Measurements from ENCODE around the gene BRIP1.

BRIP1 gene

GRCh38 chr17:61755078-61755477, 108.2 kb downstream of the BRIP1 start:
- H3K4me3 ChIP-seq (ENCODE audit: insufficient read depth, low read depth, low read length), result no peak overlapping the region
- H3K27ac ChIP-seq (ENCODE audit: insufficient read depth, low read depth, low read length, poor library complexity, severe bottlenecking), result no peak overlapping the region
- no peaks in the 10 kb centered on the region for H3K9me3 ChIP-seq (ENCODE audit: control insufficient read depth, low read length)
- H3K27me3 ChIP-seq (ENCODE audit: control insufficient read depth, insufficient read depth, low read length, poor library complexity, severe bottlenecking), result no peaks in the 10 kb centered on the region
- H3K4me1 ChIP-seq (ENCODE audit: control insufficient read depth, insufficient read depth, low read length), result no peaks in the 10 kb centered on the region
- no peaks in the 10 kb centered on the region for H3K36me3 ChIP-seq (ENCODE audit: control insufficient read depth, insufficient read depth, low read length)

DNA sequence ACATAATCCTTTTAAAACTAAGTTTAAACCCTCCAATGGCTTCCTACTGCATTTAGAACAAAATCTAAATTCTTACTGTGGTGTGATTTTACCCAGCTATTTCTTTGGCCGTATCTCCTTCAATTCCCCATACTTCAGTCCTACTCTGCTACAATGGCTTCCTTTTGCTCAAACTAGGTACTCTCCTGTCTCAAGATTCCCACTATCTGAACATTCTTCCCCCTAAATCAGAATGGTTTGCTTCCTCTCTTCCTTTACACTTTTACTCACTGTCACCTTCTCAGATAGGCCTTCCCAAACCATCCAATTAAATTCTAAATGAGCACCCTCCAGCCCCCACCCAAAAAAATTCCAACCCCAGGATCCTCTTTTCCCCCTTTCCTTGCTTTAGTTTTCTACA, 109.2 kb downstream of the BRIP1 start:
- Histone ChIP-seq H3K27ac (ENCODE audit: insufficient read depth, low read depth, low read length, poor library complexity, severe bottlenecking) (no peak overlapping the region), H3K27me3 (ENCODE audit: control insufficient read depth, insufficient read depth, low read length, poor library complexity, severe bottlenecking) (no peaks in the 10 kb centered on the region), H3K4me1 (ENCODE audit: control insufficient read depth, insufficient read depth, low read length) (no peaks in the 10 kb centered on the region), H3K4me3 (ENCODE audit: insufficient read depth, low read depth, low read length) (no peak overlapping the region), H3K9me3 (ENCODE audit: control insufficient read depth, low read length) (no peaks in the 10 kb centered on the region), H3K36me3 (ENCODE audit: control insufficient read depth, insufficient read depth, low read length) (no peaks in the 10 kb centered on the region)
- 96 to 98% methylated on average over 1 of the region's 1 CpG for WGBS, 2 experiments

DNA sequence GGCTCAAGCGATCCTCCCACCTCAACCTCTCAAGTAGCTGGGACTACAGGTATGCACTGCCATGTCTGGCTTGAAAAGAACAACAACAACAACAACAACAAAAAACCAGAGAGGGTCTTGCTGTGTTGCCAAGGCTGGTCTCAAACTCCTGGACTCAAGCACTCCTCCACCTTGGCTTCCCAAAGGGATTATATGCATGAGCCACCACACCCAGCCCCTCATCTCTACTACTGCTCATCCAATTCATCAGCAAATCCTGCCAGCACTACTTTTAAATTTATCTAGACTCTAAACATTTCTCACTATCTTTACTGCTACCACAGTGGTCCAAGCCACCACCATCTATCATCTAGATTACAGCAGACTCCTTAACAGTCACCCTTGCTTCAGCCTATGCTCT, 109.6 kb downstream of the BRIP1 start:
- Histone ChIP-seq H3K27me3 (ENCODE audit: control insufficient read depth, insufficient read depth, low read length, poor library complexity, severe bottlenecking) (no peaks in the 10 kb centered on the region), H3K27ac (ENCODE audit: insufficient read depth, low read depth, low read length, poor library complexity, severe bottlenecking) (no peak overlapping the region), H3K4me3 (ENCODE audit: insufficient read depth, low read depth, low read length) (no peak overlapping the region), H3K36me3 (ENCODE audit: control insufficient read depth, insufficient read depth, low read length) (no peaks in the 10 kb centered on the region), H3K4me1 (ENCODE audit: control insufficient read depth, insufficient read depth, low read length) (no peaks in the 10 kb centered on the region), H3K9me3 (ENCODE audit: control insufficient read depth, low read length) (no peaks in the 10 kb centered on the region)
- 81 to 87% methylated on average over 1 of the region's 1 CpG for WGBS, 2 experiments

GRCh38 chr17:61750656-61751055, 112.7 kb downstream of the BRIP1 start:
- no peaks in the 10 kb centered on the region for H3K4me1 ChIP-seq (ENCODE audit: control insufficient read depth, insufficient read depth, low read length)
- no peak overlapping the region for H3K4me3 ChIP-seq (ENCODE audit: insufficient read depth, low read depth, low read length)
- no peaks in the 10 kb centered on the region for H3K36me3 ChIP-seq (ENCODE audit: control insufficient read depth, insufficient read depth, low read length)
- no peaks in the 10 kb centered on the region for H3K9me3 ChIP-seq (ENCODE audit: control insufficient read depth, low read length)
- H3K27ac ChIP-seq (ENCODE audit: insufficient read depth, low read depth, low read length, poor library complexity, severe bottlenecking), result no peak overlapping the region
- 88 to 94% methylated on average over 1 of the region's 1 CpG for WGBS, 2 experiments
- H3K27me3 ChIP-seq (ENCODE audit: control insufficient read depth, insufficient read depth, low read length, poor library complexity, severe bottlenecking), result no peaks in the 10 kb centered on the region

DNA sequence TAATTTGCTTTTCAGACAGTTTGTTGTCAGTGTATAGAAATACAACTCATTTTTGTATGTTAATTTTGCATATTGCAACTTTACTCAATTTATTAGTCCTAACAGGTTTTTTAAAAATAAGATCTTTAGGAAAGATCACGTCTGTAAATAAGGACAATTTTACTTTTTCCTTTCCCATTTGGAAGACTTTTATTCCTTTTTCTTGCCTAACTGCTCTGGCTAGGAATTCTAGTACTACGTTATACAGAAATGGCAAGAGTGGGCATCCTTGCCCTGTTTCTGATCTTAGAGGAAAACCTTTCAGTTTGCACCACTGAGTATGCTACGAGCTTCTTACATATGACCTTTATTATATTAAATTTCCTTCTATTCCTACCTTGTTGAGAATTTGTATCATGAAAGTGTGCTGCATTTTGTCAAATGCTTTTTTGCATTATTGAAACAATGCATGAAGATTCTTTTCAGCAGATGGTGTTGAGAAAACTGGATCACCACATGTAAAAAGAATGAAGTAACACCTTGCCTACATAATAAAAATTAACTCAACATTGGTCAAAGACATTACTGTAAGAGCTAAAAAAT, 113.4 kb downstream of the BRIP1 start:
- H3K4me3 ChIP-seq (ENCODE audit: insufficient read depth, low read depth, low read length), result no peak overlapping the region
- H3K27ac ChIP-seq (ENCODE audit: insufficient read depth, low read depth, low read length, poor library complexity, severe bottlenecking), result no peak overlapping the region
- H3K27me3 ChIP-seq (ENCODE audit: control insufficient read depth, insufficient read depth, low read length, poor library complexity, severe bottlenecking), result no peaks in the 10 kb centered on the region
- H3K4me1 ChIP-seq (ENCODE audit: control insufficient read depth, insufficient read depth, low read length), result no peaks in the 10 kb centered on the region
- no peaks in the 10 kb centered on the region for H3K36me3 ChIP-seq (ENCODE audit: control insufficient read depth, insufficient read depth, low read length)
- H3K9me3 ChIP-seq (ENCODE audit: control insufficient read depth, low read length), result no peaks in the 10 kb centered on the region
- 92 to 97% methylated on average over 2 to 3 of the region's 3 CpGs for WGBS, 2 experiments

GRCh38 chr17:61746248-61746985, 116.9 kb downstream of the BRIP1 start:
- Histone ChIP-seq H3K27me3 (ENCODE audit: control insufficient read depth, insufficient read depth, low read length, poor library complexity, severe bottlenecking) (no peaks in the 10 kb centered on the region), H3K4me3 (ENCODE audit: insufficient read depth, low read depth, low read length) (no peak overlapping the region), H3K36me3 (ENCODE audit: control insufficient read depth, insufficient read depth, low read length) (peaks cover 1% of the 10 kb centered on the region), H3K27ac (ENCODE audit: insufficient read depth, low read depth, low read length, poor library complexity, severe bottlenecking) (no peak overlapping the region), H3K4me1 (ENCODE audit: control insufficient read depth, insufficient read depth, low read length) (no peaks in the 10 kb centered on the region), H3K9me3 (ENCODE audit: control insufficient read depth, low read length) (no peaks in the 10 kb centered on the region)
- 94 to 97% methylated on average over 2 to 3 of the region's 3 CpGs for WGBS, 2 experiments

GRCh38 chr17:61744804-61745203, 118.5 kb downstream of the BRIP1 start:
- H3K4me1 ChIP-seq (ENCODE audit: control insufficient read depth, insufficient read depth, low read length), result no peaks in the 10 kb centered on the region
- H3K4me3 ChIP-seq (ENCODE audit: insufficient read depth, low read depth, low read length), result no peak overlapping the region
- H3K27me3 ChIP-seq (ENCODE audit: control insufficient read depth, insufficient read depth, low read length, poor library complexity, severe bottlenecking), result no peaks in the 10 kb centered on the region
- H3K9me3 ChIP-seq (ENCODE audit: control insufficient read depth, low read length), result no peaks in the 10 kb centered on the region
- H3K36me3 ChIP-seq (ENCODE audit: control insufficient read depth, insufficient read depth, low read length), result peaks cover 4% of the 10 kb centered on the region
- no peak overlapping the region for H3K27ac ChIP-seq (ENCODE audit: insufficient read depth, low read depth, low read length, poor library complexity, severe bottlenecking)

- H3K27ac ChIP-seq (ENCODE audit: insufficient read depth, low read depth, low read length, poor library complexity, severe bottlenecking), result no peak overlapping the region
- no peak overlapping the region for H3K4me3 ChIP-seq (ENCODE audit: insufficient read depth, low read depth, low read length)
- no peaks in the 10 kb centered on the region for H3K9me3 ChIP-seq (ENCODE audit: control insufficient read depth, low read length)
- H3K36me3 ChIP-seq (ENCODE audit: control insufficient read depth, insufficient read depth, low read length), result peaks cover 4% of the 10 kb centered on the region
- H3K27me3 ChIP-seq (ENCODE audit: control insufficient read depth, insufficient read depth, low read length, poor library complexity, severe bottlenecking), result no peaks in the 10 kb centered on the region
- 97% methylated on average over 3 of the region's 3 CpGs for WGBS, 2 experiments
- no peaks in the 10 kb centered on the region for H3K4me1 ChIP-seq (ENCODE audit: control insufficient read depth, insufficient read depth, low read length)
Measured at GRCh38 chr17:61744252-61744651, 119.1 kb downstream of the BRIP1 start.

GRCh38 chr17:61743766-61744165, 119.6 kb downstream of the BRIP1 start:
- Histone ChIP-seq H3K27me3 (ENCODE audit: control insufficient read depth, insufficient read depth, low read length, poor library complexity, severe bottlenecking) (no peaks in the 10 kb centered on the region), H3K4me3 (ENCODE audit: insufficient read depth, low read depth, low read length) (no peak overlapping the region), H3K4me1 (ENCODE audit: control insufficient read depth, insufficient read depth, low read length) (no peaks in the 10 kb centered on the region), H3K36me3 (ENCODE audit: control insufficient read depth, insufficient read depth, low read length) (peaks cover 4% of the 10 kb centered on the region), H3K9me3 (ENCODE audit: control insufficient read depth, low read length) (no peaks in the 10 kb centered on the region), H3K27ac (ENCODE audit: insufficient read depth, low read depth, low read length, poor library complexity, severe bottlenecking) (no peak overlapping the region)
- WGBS, 2 experiments, result 86 to 91% methylated on average over 6 of the region's 6 CpGs

DNA sequence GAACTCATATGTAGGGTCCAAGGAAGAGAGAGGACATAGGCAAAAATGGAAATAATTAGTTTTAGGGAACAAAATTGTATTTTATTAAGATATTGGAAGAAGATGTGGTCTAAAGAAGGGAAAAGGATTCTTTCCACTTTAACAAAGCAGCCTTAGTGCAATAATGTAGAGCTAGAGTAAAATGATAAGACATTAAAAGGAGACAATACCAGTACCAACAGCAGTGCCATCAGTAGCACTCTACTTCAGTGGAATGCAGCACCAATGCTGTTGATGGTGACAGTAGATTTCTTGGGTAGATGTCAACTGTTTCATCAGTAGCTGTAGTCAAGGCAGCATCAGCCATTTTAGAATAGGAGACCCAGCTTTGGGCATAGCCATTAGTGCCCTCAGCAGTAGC, 124.3 kb downstream of the BRIP1 start:
- H3K27ac ChIP-seq (ENCODE audit: insufficient read depth, low read depth, low read length, poor library complexity, severe bottlenecking), result no peak overlapping the region
- no peaks in the 10 kb centered on the region for H3K9me3 ChIP-seq (ENCODE audit: control insufficient read depth, low read length)
- no peaks in the 10 kb centered on the region for H3K27me3 ChIP-seq (ENCODE audit: control insufficient read depth, insufficient read depth, low read length, poor library complexity, severe bottlenecking)
- no peaks in the 10 kb centered on the region for H3K4me1 ChIP-seq (ENCODE audit: control insufficient read depth, insufficient read depth, low read length)
- H3K36me3 ChIP-seq (ENCODE audit: control insufficient read depth, insufficient read depth, low read length), result peaks cover 4% of the 10 kb centered on the region
- no peak overlapping the region for H3K4me3 ChIP-seq (ENCODE audit: insufficient read depth, low read depth, low read length)

DNA sequence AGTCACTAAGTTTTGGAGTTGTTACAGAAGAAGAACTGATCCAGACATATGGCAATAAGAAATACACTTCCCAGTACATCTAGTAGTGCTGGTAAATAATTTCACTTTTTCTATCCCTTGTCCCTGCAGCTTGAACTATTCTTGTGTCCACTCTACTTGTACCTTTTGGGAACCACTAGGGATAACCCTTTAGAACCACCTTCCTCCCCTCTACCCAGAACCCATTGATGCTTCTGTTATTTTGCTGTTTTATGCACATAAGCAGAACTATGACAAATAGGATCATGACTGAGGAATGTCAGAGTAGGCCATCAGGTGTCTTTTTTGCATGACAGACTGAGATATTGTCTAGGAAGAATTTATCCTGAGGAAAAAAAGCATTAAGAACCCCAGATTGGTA, 125.1 kb downstream of the BRIP1 start:
- no peak overlapping the region for H3K4me3 ChIP-seq (ENCODE audit: insufficient read depth, low read depth, low read length)
- peaks cover 4% of the 10 kb centered on the region for H3K36me3 ChIP-seq (ENCODE audit: control insufficient read depth, insufficient read depth, low read length)
- H3K4me1 ChIP-seq (ENCODE audit: control insufficient read depth, insufficient read depth, low read length), result no peaks in the 10 kb centered on the region
- no peaks in the 10 kb centered on the region for H3K9me3 ChIP-seq (ENCODE audit: control insufficient read depth, low read length)
- H3K27ac ChIP-seq (ENCODE audit: insufficient read depth, low read depth, low read length, poor library complexity, severe bottlenecking), result no peak overlapping the region
- H3K27me3 ChIP-seq (ENCODE audit: control insufficient read depth, insufficient read depth, low read length, poor library complexity, severe bottlenecking), result no peaks in the 10 kb centered on the region

Data from ectodermal cell (in vitro differentiated cells).